GM19438 (cell line): ENCODE measurements around the gene HDHD3.
A peak's percentile ranks its signal among the peaks of the same experiment; 100 is the strongest.
"Not testable (repeated sequence)": the region's sequence is repeated elsewhere in the genome, so short reads cannot be mapped to it uniquely, and the experiment has no call there.

ENCODE experiments used
- ATAC-seq: cut with Tn5 transposase; IDR thresholded peaks from one replicate; pipeline ENCODE4 v1.9.1; 2021; ENCODE audit warnings: low read depth; ENCODE audit not compliant: unreplicated experiment

The HDHD3 gene

DNA sequence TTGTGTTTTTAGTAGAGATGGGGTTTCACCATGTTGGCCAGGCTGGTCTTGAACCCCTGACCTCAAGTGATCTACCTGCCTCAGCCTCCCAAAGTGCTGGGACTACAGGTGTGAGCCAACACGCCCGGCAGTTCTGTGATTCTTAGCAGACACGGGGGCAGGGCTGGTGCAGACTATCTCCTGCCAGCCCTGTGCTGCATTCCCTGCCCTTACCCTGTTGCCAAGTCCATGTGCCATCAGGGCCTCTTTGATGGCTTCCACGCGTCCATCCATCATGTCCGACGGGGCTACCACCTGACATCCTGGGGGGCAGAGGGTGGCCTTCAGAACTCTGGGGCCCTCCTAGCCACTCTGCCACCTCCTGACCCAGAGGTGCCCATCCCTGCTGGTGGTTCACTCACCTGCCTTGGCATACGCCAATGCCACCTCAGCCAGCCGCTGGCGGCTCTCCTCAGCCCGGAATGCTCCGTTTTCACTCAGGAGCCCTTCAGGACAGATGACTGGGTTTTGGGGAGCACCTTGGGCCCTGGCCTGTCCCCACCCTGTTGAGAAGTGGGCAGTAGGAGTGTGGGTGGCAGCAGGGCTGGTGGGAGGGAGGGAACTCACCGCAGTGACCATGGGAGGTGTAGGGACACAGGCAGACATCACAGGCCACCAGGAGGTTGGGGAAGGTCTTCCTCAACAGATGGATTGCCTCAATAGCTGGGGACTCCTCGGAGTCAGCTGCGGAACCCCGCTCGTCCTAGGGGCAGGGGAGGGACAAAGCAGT lies 13.6 kb upstream of the HDHD3 start:
- no peak for ATAC-seq

DNA sequence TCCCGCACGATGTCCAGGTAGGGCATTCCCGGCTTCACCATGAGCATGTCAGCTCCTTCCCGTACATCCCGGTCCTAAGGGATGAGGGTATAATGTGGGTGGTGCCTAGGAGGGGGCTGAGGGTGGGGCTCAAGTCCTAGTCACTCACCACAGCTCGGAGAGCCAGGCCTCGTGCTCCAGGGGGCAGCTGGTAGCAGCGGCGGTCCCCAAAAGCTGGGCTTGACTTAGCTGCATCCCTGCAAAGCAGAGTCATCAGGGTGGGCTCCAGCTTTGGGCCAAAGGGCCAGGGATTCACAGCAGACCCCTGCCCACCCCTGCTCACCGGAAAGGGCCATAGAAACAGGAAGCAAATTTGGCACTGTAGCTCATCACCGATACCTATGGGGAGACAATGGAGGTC lies 12.7 kb upstream of the HDHD3 start:
- no peak for ATAC-seq

DNA sequence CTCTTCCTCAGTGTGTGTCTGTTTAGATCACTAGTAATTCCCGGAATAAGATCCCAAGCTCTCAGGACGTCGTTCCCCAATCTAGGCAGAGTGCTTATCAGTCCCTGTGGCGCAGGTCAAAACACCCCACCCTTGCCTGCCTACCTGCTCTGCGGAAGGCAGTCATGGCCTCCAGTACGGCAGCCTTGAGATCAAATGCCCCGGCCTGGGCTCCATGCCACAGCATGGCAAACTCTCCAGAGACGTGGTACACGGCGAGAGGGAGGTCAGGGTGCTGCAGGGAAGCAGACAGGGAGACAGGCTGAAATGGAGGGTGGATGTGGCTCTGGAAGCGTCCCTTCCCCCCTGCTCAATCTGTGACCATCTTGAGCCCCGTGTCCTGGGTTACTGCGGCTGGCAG lies 12.0 kb upstream of the HDHD3 start:
- no peak for ATAC-seq

GRCh38 chr9:113387560-113388230 lies 10.9 kb upstream of the HDHD3 start:
- no peak for ATAC-seq

- ATAC-seq = no peak
Observed at GRCh38 chr9:113386571-113387393, 10.0 kb upstream of the HDHD3 start.

- no peak for ATAC-seq
Observed at GRCh38 chr9:113381909-113382411, 5.2 kb upstream of the HDHD3 start.

- not testable (repeated sequence) for ATAC-seq
Observed at GRCh38 chr9:113381441-113381840, 4.7 kb upstream of the HDHD3 start.

- ATAC-seq = peak; percentile 59
Observed at GRCh38 chr9:113380869-113381378, 4.1 kb upstream of the HDHD3 start.

- ATAC-seq = not testable (repeated sequence)
Observed at GRCh38 chr9:113379829-113380210, 3.0 kb upstream of the HDHD3 start.

- ATAC-seq = not testable (repeated sequence)
Observed at GRCh38 chr9:113379094-113379828, 2.5 kb upstream of the HDHD3 start.

- no peak for ATAC-seq
Observed at GRCh38 chr9:113375057-113376023, 1.4 kb downstream of the HDHD3 start.

DNA sequence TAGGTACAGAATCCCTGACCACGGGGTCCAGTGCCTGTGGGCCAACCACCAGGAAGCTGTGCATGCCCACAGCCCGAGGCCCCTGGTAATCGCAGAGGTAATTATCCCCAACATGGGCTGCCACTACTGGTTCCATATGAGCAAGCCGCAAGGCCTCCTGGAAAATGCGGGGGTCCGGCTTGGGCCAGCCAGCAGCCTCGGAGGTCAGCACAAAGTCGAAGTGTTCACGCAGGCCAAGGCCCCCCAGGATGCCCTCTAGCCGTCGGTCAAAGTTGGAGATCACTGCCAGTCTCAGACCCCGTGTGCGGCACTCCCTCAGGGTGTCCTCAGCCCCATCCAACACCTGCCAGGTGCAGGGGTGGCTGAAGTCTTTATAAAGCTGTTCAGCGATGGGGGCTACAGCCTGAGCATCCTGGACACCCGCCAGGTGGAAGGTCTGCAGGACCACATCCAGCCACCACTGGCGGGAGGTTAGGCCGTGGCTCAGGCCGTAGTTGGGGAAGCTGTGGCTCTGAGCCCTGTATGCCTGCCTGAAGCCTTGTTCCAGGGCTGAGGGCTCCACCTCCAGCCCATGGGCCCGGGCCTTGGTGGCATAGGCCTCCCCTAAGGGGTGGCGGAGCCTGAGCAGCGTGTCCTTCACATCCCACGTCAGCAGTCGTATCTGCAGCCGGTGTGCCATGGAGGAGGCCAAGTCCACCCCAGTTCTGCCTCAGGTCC lies 3.0 kb downstream of the HDHD3 start:
- no peak for ATAC-seq

DNA sequence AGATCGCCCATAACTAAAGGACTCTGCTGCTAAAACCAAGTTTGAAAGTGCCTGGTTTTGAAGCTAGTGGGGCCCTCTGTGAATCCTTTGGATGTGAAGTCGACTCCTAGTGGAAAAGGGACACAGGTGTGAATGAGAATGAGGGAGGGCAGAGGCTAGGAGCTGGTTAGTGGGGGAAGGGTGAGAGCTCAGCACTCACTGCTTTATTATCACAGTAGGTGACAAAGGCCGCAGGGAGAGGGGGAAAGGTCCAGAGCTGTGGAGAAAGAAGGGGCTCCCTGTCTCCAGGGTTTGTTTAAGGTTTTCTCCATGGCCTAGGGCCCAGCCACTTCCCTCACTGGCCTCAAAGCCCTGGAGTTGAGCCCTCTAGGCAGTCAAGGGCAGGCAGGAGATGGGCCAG lies 3.5 kb downstream of the HDHD3 start:
- ATAC-seq = no peak

DNA sequence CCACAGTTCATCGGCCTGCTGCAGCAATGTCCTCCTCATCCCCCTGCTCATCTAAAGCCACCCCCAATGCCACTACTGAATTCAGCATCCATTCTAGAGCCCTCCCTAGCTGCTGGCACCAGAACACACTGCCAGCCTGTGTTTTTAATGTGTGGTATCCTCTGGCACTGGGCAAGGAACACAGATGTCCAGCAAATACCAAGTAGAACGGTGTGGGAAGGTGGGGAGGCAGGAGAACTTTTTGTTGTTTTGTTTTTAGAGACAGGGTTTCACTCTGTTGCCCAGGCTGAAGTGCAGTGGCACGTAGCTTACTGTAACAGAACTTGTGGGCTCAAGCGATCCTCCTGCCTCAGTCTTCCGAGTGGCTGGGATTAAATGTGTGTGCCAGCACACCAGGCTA lies 4.7 kb downstream of the HDHD3 start:
- no peak for ATAC-seq

DNA sequence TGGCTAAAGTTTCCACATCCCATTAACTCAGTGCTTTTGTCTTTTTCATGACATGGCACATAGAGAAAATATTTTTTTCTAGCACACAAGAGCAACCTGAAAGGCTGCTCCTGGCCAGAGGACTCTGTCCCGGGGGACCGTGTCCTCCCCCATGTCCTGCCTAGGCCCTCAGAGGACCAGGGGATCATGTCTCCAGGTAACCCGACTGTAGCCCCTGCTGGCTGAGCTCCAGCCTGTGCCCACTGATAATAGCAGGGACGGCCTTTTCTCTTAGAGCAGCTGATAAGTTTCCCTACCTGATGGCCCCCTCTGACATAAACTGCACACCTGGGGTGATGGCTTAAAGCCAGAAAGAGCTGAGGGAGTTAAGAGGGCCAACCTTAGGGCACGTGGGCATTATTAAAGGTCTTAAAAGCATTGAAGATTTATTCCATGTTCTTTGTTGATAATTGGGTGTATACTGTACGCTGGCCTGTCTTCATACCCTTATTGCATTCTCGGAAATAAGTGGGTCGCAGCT lies 5.9 kb downstream of the HDHD3 start:
- no peak for ATAC-seq

GRCh38 chr9:113369855-113370140 lies 7.0 kb downstream of the HDHD3 start:
- ATAC-seq = no peak

DNA sequence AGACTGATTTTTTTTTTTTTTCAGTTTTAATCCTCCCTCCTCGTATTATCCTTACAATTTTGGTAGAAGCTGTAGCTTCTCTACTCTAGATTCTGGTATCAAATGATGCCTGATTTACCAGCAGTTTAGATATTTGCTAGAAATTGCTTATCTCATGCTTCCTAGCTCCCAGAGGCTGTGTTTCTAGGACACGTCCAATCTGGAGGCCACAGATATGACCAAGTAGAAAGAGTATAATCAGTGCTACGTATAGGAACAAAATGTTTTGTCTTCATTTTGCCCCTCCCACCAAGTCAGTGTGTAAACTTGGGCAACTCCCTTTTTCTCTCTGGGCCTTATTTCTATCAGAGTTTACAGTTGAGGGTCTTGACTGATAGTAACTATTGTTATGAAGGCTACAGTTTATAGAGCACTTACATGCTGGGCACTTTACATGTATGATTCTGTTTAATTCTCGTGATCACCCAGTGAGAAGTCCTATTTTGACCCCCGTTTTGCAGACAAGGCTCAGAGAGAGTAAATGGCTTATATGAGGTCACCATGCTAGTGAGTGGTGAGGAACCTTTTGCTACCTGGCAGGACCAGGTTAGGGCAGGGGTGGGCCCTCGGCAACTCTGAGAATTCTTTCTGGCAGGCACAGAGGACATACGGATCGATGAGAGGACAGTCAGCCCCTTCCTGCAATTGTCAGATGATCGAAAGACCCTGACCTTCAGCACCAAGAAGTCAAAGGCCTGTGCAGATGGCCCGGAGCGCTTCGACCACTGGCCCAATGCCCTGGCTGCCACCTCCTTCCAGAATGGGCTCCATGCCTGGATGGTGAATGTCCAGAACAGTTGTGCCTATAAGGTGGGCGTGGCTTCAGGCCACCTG lies 7.6 kb downstream of the HDHD3 start:
- no peak for ATAC-seq
